ENCODE results near the gene NOL6. TPM values are rescaled to one million over a fixed set of nuclear protein-coding genes. Genes with fewer than 3 reads are reported as not detected.

NOL6 gene
- total RNA-seq, 1 donor from 2014 or later, result 60.1 TPM

DNA sequence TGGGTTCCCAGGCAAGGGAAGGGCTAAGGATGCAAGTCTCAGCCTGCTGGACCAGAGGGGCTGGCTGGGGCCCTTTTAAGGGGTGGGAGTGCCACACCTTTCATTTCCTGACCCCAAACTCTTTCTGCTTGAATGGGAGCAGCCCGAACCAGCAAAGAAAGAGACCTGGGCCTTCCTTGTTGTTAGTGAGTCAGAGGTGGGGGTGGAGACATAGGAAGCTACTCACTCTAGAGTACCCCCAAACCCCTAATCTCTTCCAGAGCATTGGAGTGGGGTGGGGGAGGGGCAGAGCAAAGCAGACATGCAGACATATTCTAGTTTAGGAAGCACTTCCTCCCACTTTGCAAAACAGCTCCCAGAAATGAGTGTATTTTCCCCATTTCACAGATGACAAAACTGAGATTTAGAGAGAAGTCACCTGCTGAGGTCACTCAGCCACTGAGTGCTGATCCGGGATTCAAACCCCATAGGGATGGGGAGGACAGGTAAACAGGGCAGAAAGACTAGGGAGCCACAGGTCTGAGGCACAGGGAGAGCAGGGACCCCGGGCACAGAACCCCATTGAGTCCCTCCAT is 20.4 kb downstream of the NOL6 start:
- ChIA-PET CTCF (interaction anchor here (0.6 kb wide), 1 partner anchor 13 kb away, joined by 3 read pairs; no protein-coding TSS in a partner anchor), POLR2A (no interaction called here)
- no peaks in the 10 kb centered on the region for H3K36me3 Mint-ChIP-seq (ENCODE audit: low read depth)
- DNase-seq (no peak), ATAC-seq (ENCODE audit: low read depth) (no peak)
- H3K27ac Mint-ChIP-seq, result no peak overlapping the region
- H3K4me1 Mint-ChIP-seq, result peaks cover 2% of the 10 kb centered on the region
- no peaks in the 10 kb centered on the region for H3K9me3 Mint-ChIP-seq
- TF ChIP-seq, protein P1, sequence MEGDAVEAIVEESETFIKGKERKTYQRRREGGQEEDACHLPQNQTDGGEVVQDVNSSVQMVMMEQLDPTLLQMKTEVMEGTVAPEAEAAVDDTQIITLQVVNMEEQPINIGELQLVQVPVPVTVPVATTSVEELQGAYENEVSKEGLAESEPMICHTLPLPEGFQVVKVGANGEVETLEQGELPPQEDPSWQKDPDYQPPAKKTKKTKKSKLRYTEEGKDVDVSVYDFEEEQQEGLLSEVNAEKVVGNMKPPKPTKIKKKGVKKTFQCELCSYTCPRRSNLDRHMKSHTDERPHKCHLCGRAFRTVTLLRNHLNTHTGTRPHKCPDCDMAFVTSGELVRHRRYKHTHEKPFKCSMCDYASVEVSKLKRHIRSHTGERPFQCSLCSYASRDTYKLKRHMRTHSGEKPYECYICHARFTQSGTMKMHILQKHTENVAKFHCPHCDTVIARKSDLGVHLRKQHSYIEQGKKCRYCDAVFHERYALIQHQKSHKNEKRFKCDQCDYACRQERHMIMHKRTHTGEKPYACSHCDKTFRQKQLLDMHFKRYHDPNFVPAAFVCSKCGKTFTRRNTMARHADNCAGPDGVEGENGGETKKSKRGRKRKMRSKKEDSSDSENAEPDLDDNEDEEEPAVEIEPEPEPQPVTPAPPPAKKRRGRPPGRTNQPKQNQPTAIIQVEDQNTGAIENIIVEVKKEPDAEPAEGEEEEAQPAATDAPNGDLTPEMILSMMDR (IDR thresholded peaks at IDR 0.05), result no peak
- intact Hi-C loops (cut with micrococcal nuclease), result no loop called here
- no peak overlapping the region for H3K4me3 Mint-ChIP-seq
- peaks cover 1% of the 10 kb centered on the region for H3K27me3 Mint-ChIP-seq

DNA sequence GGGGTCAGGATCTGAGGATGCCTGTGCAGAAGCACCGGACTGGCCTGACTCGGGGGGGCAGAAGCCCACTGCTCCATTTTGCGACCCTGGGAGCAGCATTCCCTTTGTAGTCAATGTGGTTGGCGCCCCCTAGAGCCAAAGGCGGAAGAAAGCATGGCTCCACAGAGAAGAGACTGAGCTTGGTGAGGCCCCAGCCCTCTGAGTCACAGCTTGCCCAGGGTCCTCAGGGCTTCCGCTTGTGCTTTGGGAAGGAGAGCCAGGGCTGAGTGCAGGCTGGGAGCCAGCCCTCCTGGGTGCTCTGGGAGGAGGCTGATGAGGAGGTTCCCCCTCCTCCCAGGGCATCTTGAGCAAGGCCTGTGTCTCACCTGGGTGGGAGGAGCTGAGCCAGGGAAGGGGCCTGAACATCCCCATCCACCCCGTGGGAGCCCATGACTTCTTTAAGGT is 20.9 kb downstream of the NOL6 start:
- DNase-seq (no peak), ATAC-seq (ENCODE audit: low read depth) (peak; percentile 31)
- intact Hi-C loops (cut with micrococcal nuclease), result no loop called here

DNA sequence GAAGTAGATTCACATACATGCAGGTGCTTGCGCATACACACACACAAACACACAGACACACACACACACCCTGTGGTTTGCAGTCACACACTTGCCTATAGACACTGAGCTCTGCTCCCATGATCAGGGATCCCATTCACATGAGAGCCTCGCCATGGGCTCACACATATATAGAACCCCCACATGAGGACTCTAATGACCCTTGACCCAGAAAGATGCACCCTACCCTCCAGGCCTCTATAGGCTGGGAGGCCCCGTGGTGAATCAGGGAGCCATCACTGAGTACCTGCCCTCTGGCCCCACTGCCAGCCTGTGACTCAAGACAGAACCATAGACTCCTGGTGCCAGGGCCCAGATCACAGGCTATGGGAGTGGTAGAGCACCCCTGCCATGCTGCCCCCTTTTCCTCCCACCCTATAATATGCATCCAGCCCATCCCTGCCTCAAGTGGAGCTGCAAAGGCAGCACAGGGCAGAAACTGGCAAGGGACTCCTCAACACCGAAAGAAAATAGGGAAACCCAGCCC is 23.0 kb downstream of the NOL6 start:
- Mint-ChIP-seq H3K27me3 (peaks cover 7% of the 10 kb centered on the region), H3K36me3 (ENCODE audit: low read depth) (no peaks in the 10 kb centered on the region), H3K4me3 (no peak overlapping the region), H3K27ac (no peak overlapping the region), H3K9me3 (no peaks in the 10 kb centered on the region), H3K4me1 (peaks cover 20% of the 10 kb centered on the region)
- no peak for DNase-seq
- POLR2A ChIA-PET, result no interaction called here
- CTCF ChIA-PET, result interaction anchor here (1.4 kb wide), 1 partner anchor 16 kb away, joined by 4 read pairs; no protein-coding TSS in a partner anchor
- no peak for ATAC-seq (ENCODE audit: low read depth)
- TF ChIP-seq, protein P1 (IDR thresholded peaks at IDR 0.05), result no peak
- intact Hi-C loops (cut with micrococcal nuclease), result no loop called here

More for the DNA sequence above, 20.9 kb downstream of the NOL6 start:
- H3K4me3 Mint-ChIP-seq, result no peak overlapping the region
- H3K27me3 Mint-ChIP-seq, result peaks cover 5% of the 10 kb centered on the region
- peaks cover 1% of the 10 kb centered on the region for H3K4me1 Mint-ChIP-seq
- TF ChIP-seq, protein P1 (IDR thresholded peaks at IDR 0.05), result no peak
- POLR2A ChIA-PET, result no interaction called here
- H3K36me3 Mint-ChIP-seq (ENCODE audit: low read depth), result no peaks in the 10 kb centered on the region
- no peak overlapping the region for H3K27ac Mint-ChIP-seq
- CTCF ChIA-PET, result interaction anchor here (0.6 kb wide), 1 partner anchor 12 kb away, joined by 3 read pairs; no protein-coding TSS in a partner anchor
- H3K9me3 Mint-ChIP-seq, result no peaks in the 10 kb centered on the region

DNA sequence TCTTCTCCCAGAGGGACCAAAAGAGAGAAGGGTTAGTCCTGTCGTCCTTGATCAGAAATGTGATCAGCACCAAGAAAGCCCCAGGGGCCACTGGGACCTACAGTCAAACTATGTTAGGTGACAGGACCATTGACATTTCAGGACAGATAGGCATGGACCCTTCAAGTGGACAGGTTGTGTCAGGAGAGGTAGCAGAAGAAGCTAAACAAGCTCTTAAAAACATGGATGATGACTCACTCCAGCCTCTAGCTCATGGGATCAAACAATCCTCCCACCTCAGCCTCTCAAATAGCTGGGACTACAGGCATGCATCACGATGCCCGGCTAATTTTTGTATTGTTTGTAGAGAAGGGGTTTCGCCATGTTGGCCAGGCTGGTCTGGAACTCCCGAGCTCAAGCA is 24.0 kb downstream of the NOL6 start:
- Mint-ChIP-seq H3K4me3 (no peak overlapping the region), H3K27me3 (peaks cover 7% of the 10 kb centered on the region), H3K4me1 (peaks cover 20% of the 10 kb centered on the region), H3K9me3 (no peaks in the 10 kb centered on the region), H3K36me3 (ENCODE audit: low read depth) (no peaks in the 10 kb centered on the region), H3K27ac (no peak overlapping the region)
- ChIA-PET POLR2A (no interaction called here), CTCF (interaction anchor here (0.6 to 1.4 kb wide), 2 partner anchors 17 to 506 kb away, joined by 3 to 4 read pairs; no protein-coding TSS in a partner anchor)
- TF ChIP-seq, protein P1 (IDR thresholded peaks at IDR 0.05), result no peak
- no peak for DNase-seq
- intact Hi-C loops (cut with micrococcal nuclease), result loop anchor here (5.0 kb wide), 1 partner anchor 72 kb away; no protein-coding TSS in a partner anchor
- ATAC-seq (ENCODE audit: low read depth), result no peak

DNA sequence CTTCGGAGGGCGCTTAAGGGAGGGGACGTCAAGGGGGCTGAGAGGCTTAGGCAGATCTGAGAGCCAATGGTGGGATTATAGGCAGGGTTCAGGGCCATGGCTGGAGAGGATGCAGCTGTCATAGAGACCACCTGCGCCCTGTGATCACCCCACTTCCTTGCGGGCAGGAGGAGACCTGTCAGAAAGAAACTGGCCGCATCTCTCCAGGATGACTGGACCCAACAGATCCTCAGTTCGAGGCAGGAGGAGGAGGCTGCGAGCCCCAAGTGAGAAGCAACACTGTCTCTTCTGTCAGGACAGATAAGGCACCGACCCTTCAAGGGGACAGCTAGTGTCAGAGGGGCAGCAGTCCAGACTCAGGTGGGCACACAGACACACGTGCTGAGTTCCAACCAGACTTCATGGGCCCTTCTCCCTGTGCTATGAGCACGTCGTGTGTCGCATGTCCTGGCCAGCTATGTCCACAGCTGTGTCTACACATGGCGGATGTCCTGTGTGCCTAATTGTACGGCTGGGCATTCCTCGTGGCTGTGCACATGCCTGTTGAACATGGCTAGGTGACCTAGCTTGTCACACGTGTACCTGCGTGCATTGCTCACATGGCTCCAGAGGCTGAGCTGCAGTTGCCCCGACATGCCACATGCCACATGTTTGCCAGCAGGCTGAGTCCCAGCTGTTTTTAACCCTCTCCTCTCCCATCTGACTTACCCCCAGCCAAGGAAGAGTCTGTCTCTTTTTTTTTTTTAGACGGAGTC is 25.7 kb downstream of the NOL6 start:
- Mint-ChIP-seq H3K36me3 (ENCODE audit: low read depth) (no peaks in the 10 kb centered on the region), H3K27ac (no peak overlapping the region), H3K9me3 (no peaks in the 10 kb centered on the region), H3K4me1 (peaks cover 20% of the 10 kb centered on the region), H3K27me3 (peaks cover 7% of the 10 kb centered on the region), H3K4me3 (peak overlapping the region; percentile 83)
- ATAC-seq (ENCODE audit: low read depth) (no peak), DNase-seq (no peak)
- intact Hi-C loops (cut with micrococcal nuclease), result loop anchor here (5.0 kb wide), 1 partner anchor 71 kb away; no protein-coding TSS in a partner anchor
- CTCF ChIA-PET, result interaction anchor here (1.3 kb wide), 1 partner anchor 32 kb away, joined by 3 read pairs; no protein-coding TSS in a partner anchor
- POLR2A ChIA-PET, result interaction anchor here (1.0 kb wide), 2 partner anchors 12 to 45 kb away, joined by 3 read pairs; no protein-coding TSS in a partner anchor
- TF ChIP-seq, protein P1 (IDR thresholded peaks at IDR 0.05), result no peak

Data from activated B cell treated with CpG ODN at 0.5 μM for 24 hours (primary cell).